Nephron progenitor cell (in vitro differentiated cells): ENCODE results near the gene MTA2.
"Not testable (repeated sequence)": the region's sequence is repeated elsewhere in the genome, so short reads cannot be mapped to it uniquely, and the experiment has no call there.

ENCODE experiments used
- DNase-seq: peaks from one replicate; pipeline ENCODE4 v3.0.0; 2021
- H3K27ac Mint-ChIP-seq: 2 replicates; pipeline ENCODE4 v1.8.0; 2021; ENCODE audit warnings: mild to moderate bottlenecking, moderate library complexity, mixed read lengths
- H3K27me3 Mint-ChIP-seq: 2 replicates; pipeline ENCODE4 v1.8.0; 2021; ENCODE audit warnings: mild to moderate bottlenecking, low read depth, mixed read lengths; ENCODE audit not compliant: poor library complexity
- H3K36me3 Mint-ChIP-seq: 2 replicates; pipeline ENCODE4 v1.8.0; 2021; ENCODE audit warnings: low read depth, mixed read lengths
- H3K4me1 Mint-ChIP-seq: 2 replicates; pipeline ENCODE4 v1.8.0; 2021; ENCODE audit warnings: mixed read lengths
- H3K4me3 Mint-ChIP-seq: 2 replicates; pipeline ENCODE4 v1.8.0; 2021; ENCODE audit warnings: mild to moderate bottlenecking, moderate library complexity, mixed read lengths
- H3K9me3 Mint-ChIP-seq: 2 replicates; pipeline ENCODE4 v1.8.0; 2021; ENCODE audit warnings: mild to moderate bottlenecking, moderate library complexity, mixed read lengths
- CTCF ChIP-seq: fragments of 200-600 bp; sonication (generic); IDR thresholded peaks from 2 replicates; pipeline ENCODE4 v1.5.0; 2021; ENCODE audit warnings: antibody characterized with exemption

Gene MTA2

GRCh38 chr11:62569611-62570010, 32.1 kb downstream of the MTA2 start:
- TF ChIP-seq CTCF = no peak
- no peaks in the 10 kb centered on the region for H3K27me3 Mint-ChIP-seq
- H3K4me1 Mint-ChIP-seq = peaks cover 50% of the 10 kb centered on the region
- no peak overlapping the region for H3K4me3 Mint-ChIP-seq
- H3K27ac Mint-ChIP-seq = no peak overlapping the region
- no peak for DNase-seq
- H3K9me3 Mint-ChIP-seq = no peaks in the 10 kb centered on the region
- H3K36me3 Mint-ChIP-seq = peaks cover 84% of the 10 kb centered on the region

- peaks cover 43% of the 10 kb centered on the region for H3K4me1 Mint-ChIP-seq
- H3K4me3 Mint-ChIP-seq = peak overlapping the region; percentile 25
- no peak for TF ChIP-seq CTCF
- peaks cover 83% of the 10 kb centered on the region for H3K36me3 Mint-ChIP-seq
- H3K27me3 Mint-ChIP-seq = no peaks in the 10 kb centered on the region
- H3K27ac Mint-ChIP-seq = peak overlapping the region; percentile 85
- no peaks in the 10 kb centered on the region for H3K9me3 Mint-ChIP-seq
- no peak for DNase-seq
Measured at GRCh38 chr11:62567018-62567633, 34.5 kb downstream of the MTA2 start.

GRCh38 chr11:62566247-62566646, 35.4 kb downstream of the MTA2 start:
- Mint-ChIP-seq H3K9me3 (no peaks in the 10 kb centered on the region), H3K4me1 (peaks cover 42% of the 10 kb centered on the region), H3K36me3 (peaks cover 82% of the 10 kb centered on the region), H3K27me3 (no peaks in the 10 kb centered on the region), H3K4me3 (no peak overlapping the region), H3K27ac (peak overlapping the region; percentile 88)
- no peak for TF ChIP-seq CTCF
- no peak for DNase-seq

GRCh38 chr11:62565100-62565802, 36.4 kb downstream of the MTA2 start:
- H3K4me3 Mint-ChIP-seq = no peak overlapping the region
- H3K27ac Mint-ChIP-seq = peak overlapping the region; percentile 55

GRCh38 chr11:62561677-62562230, 39.9 kb downstream of the MTA2 start:
- Mint-ChIP-seq H3K27ac (peak overlapping the region; percentile 98), H3K4me3 (peak overlapping the region; percentile 3), H3K36me3 (peaks cover 71% of the 10 kb centered on the region), H3K4me1 (peaks cover 57% of the 10 kb centered on the region)
- not testable (repeated sequence) for H3K9me3 Mint-ChIP-seq, DNase-seq, H3K27me3 Mint-ChIP-seq

More at GRCh38 chr11:62565100-62565802, 36.4 kb downstream of the MTA2 start:
- H3K36me3 Mint-ChIP-seq = peaks cover 79% of the 10 kb centered on the region
- H3K27me3 Mint-ChIP-seq = no peaks in the 10 kb centered on the region
- no peak for TF ChIP-seq CTCF
- no peaks in the 10 kb centered on the region for H3K9me3 Mint-ChIP-seq
- peaks cover 43% of the 10 kb centered on the region for H3K4me1 Mint-ChIP-seq
- DNase-seq = no peak

- H3K36me3 Mint-ChIP-seq = peaks cover 60% of the 10 kb centered on the region
- H3K4me1 Mint-ChIP-seq = peaks cover 59% of the 10 kb centered on the region
- H3K27me3 Mint-ChIP-seq = peaks cover 2% of the 10 kb centered on the region
- peak; percentile 72 for DNase-seq
- no peak overlapping the region for H3K4me3 Mint-ChIP-seq
- H3K27ac Mint-ChIP-seq = peak overlapping the region; percentile 93
- no peaks in the 10 kb centered on the region for H3K9me3 Mint-ChIP-seq
- TF ChIP-seq CTCF = peak; percentile 59
Measured at GRCh38 chr11:62560566-62561103, 41.0 kb downstream of the MTA2 start.

GRCh38 chr11:62559626-62560025, 42.0 kb downstream of the MTA2 start:
- not testable (repeated sequence) for H3K4me3 Mint-ChIP-seq, H3K27me3 Mint-ChIP-seq, H3K9me3 Mint-ChIP-seq, DNase-seq
- H3K4me1 Mint-ChIP-seq = peaks cover 66% of the 10 kb centered on the region
- H3K36me3 Mint-ChIP-seq = peaks cover 54% of the 10 kb centered on the region
- peak overlapping the region; percentile 57 for H3K27ac Mint-ChIP-seq
